SK-N-SH (cell line): ENCODE data around the gene CACNG3. TPM values are rescaled to one million over a fixed set of nuclear protein-coding genes. Genes with fewer than 3 reads are reported as not detected.

Source experiments
- CTCF ChIA-PET: fragments of 300-600, 350-600 bp; formaldehyde crosslinking; extraction: SDS; loops from one replicate; lab custom pipeline; 2021; lab: Yijun Ruan, JAX
- POLR2A ChIA-PET: fragments of 350-600 bp; sonication (Branson Sonifier 250); formaldehyde crosslinking; extraction: SDS; loops from one replicate; lab custom pipeline; 2020; ENCODE audit warnings: antibody characterized with exemption, inconsistent platforms; lab: Yijun Ruan, JAX
- DNase-seq: peaks from one replicate; pipeline ENCODE4 v3.0.0; 2012
- H2AFZ ChIP-seq: fragments of 200-600 bp; sonication (generic); 2 replicates; pipeline ENCODE4 v1.8.1; 2016; ENCODE audit warnings: antibody characterized with exemption, mild to moderate bottlenecking, low read depth
- H3F3A ChIP-seq: fragments of 200-600 bp; sonication (generic); replicated peaks from 2 replicates; pipeline ENCODE3; 2016; ENCODE audit warnings: antibody characterized with exemption, mild to moderate bottlenecking; ENCODE audit not compliant: insufficient read depth
- H3K27ac ChIP-seq, 2 experiments: fragments of 200-500 bp in 1 of 2; fragments of 200-600 bp in 1 of 2; sonication (Bioruptor generic) in 1 of 2; sonication (generic), shearing (Covaris generic) in 1 of 2; 2 replicates each; pipeline versions ENCODE4 v1.5.1 to v1.6.1; 2014 to 2016; ENCODE audit warnings: low read depth in 2 of 2, inconsistent platforms in 1 of 2, low read length in 1 of 2, mild to moderate bottlenecking in 1 of 2, mixed read lengths in 1 of 2
- H3K27me3 ChIP-seq: fragments of 200-600 bp; sonication (generic), shearing (Covaris generic); 2 replicates; pipeline ENCODE4 v1.6.1; 2016; ENCODE audit warnings: mixed run types; ENCODE audit not compliant: insufficient read depth
- H3K36me3 ChIP-seq, 2 experiments: fragments of 200-500 bp in 1 of 2; fragments of 200-600 bp in 1 of 2; sonication (Bioruptor generic) in 1 of 2; sonication (generic) in 1 of 2; replicated peaks in 1 of 2; 2 replicates each; pipeline versions ENCODE3 to v1.5.1; 2014 to 2016; ENCODE audit warnings: low read length in 1 of 2, mild to moderate bottlenecking in 1 of 2; ENCODE audit not compliant: insufficient read depth in 2 of 2, control insufficient read depth in 1 of 2
- H3K4me1 ChIP-seq, 2 experiments: fragments of 200-500 bp in 1 of 2; fragments of 200-600 bp in 1 of 2; sonication (Bioruptor generic) in 1 of 2; sonication (generic), shearing (Covaris generic) in 1 of 2; 2 replicates each; pipeline versions ENCODE4 v1.5.1 to v1.6.1; 2014 to 2016; ENCODE audit warnings: low read depth in 1 of 2, low read length in 1 of 2, mixed run types in 1 of 2; ENCODE audit not compliant: insufficient read depth in 2 of 2, control insufficient read depth in 1 of 2
- H3K4me2 ChIP-seq: fragments of 200-600 bp; sonication (generic), shearing (Covaris generic); 2 replicates; pipeline ENCODE4 v1.6.1; 2017; ENCODE audit warnings: mixed run types
- H3K4me3 ChIP-seq, 2 experiments: fragments of 200-500 bp in 1 of 2; fragments of 200-600 bp in 1 of 2; sonication (Bioruptor generic) in 1 of 2; sonication (generic), shearing (Covaris generic) in 1 of 2; 2 replicates each; pipeline versions ENCODE4 v1.5.1 to v1.8.1; 2014 to 2016; ENCODE audit warnings: low read depth in 2 of 2, inconsistent platforms in 1 of 2, low read length in 1 of 2, mild to moderate bottlenecking in 1 of 2, mixed read lengths in 1 of 2, moderate library complexity in 1 of 2
- H3K79me2 ChIP-seq: fragments of 200-600 bp; sonication (generic); 2 replicates; pipeline ENCODE4 v1.8.1; 2017; ENCODE audit warnings: mild to moderate bottlenecking; ENCODE audit not compliant: insufficient read depth
- H3K9ac ChIP-seq: fragments of 200-600 bp; sonication (generic); 2 replicates; pipeline ENCODE4 v1.6.1; 2017; ENCODE audit warnings: mixed run types
- H3K9me2 ChIP-seq: fragments of 200-600 bp; sonication (generic); 2 replicates; pipeline ENCODE4 v1.6.1; 2017; ENCODE audit warnings: mixed run types
- H3K9me3 ChIP-seq: fragments of 200-600 bp; sonication (generic); 2 replicates; pipeline ENCODE4 v1.6.1; 2017; ENCODE audit warnings: mixed run types, mild to moderate bottlenecking, moderate library complexity
- H4K20me1 ChIP-seq: fragments of 200-600 bp; sonication (generic); 2 replicates; pipeline ENCODE4 v1.6.1; 2017; ENCODE audit warnings: mild to moderate bottlenecking, mixed run types; ENCODE audit not compliant: insufficient read depth
- CHD2 ChIP-seq: fragments of 150-350 bp; IDR thresholded peaks from 2 replicates; pipeline ENCODE4 v1.6.1; 2018; ENCODE audit warnings: low read length; ENCODE audit not compliant: partially characterized antibody
- CTCF ChIP-seq: fragments of 200-600 bp; sonication (generic); IDR thresholded peaks from 2 replicates; pipeline ENCODE4 v1.6.1; 2017; ENCODE audit warnings: antibody characterized with exemption, mild to moderate bottlenecking, moderate library complexity
- ELF1 ChIP-seq: IDR thresholded peaks from 2 replicates; pipeline ENCODE4 v1.4.0; 2012
- EP300 ChIP-seq, 2 experiments: IDR thresholded peaks; 2 replicates each; pipeline versions ENCODE4 v1.4.0 to v1.6.1; 2012; ENCODE audit warnings: borderline replicate concordance in 1 of 2, low read depth in 1 of 2, low read length in 1 of 2
- EZH2phosphoT487 ChIP-seq: fragments of 200-600 bp; sonication (generic); IDR thresholded peaks from 2 replicates; pipeline ENCODE4 v1.6.1; 2017; ENCODE audit warnings: low read depth, mixed run types, mild to moderate bottlenecking, antibody characterized with exemption, moderate library complexity, borderline replicate concordance
- FOXJ3 ChIP-seq: sonication (generic); formaldehyde crosslinking; IDR thresholded peaks from 2 replicates; pipeline ENCODE4 v1.5.1; 2020; ENCODE audit warnings: mild to moderate bottlenecking, missing genetic modification reagents
- GATA2 ChIP-seq: sonication (generic); formaldehyde crosslinking; IDR thresholded peaks from 2 replicates; pipeline ENCODE4 v1.5.0; 2020; ENCODE audit warnings: mild to moderate bottlenecking, missing genetic modification reagents
- JUND ChIP-seq: IDR thresholded peaks from 2 replicates; pipeline ENCODE4 v1.4.0; 2012
- MEF2A ChIP-seq: IDR thresholded peaks from 2 replicates; pipeline ENCODE4 v1.4.0; 2012; ENCODE audit warnings: low read depth, borderline replicate concordance
- NRF1 ChIP-seq: IDR thresholded peaks from 2 replicates; pipeline ENCODE4 v1.6.1; 2012; ENCODE audit warnings: low read depth, mild to moderate bottlenecking, low read length
- RAD21 ChIP-seq: IDR thresholded peaks from 2 replicates; pipeline ENCODE4 v1.6.1; 2012; ENCODE audit warnings: mild to moderate bottlenecking, low read length
- RCOR1 ChIP-seq: fragments of 150-350 bp; IDR thresholded peaks from 2 replicates; pipeline ENCODE4 v1.6.1; 2017; ENCODE audit warnings: antibody characterized with exemption, low read length
- REST ChIP-seq: IDR thresholded peaks from 2 replicates; pipeline ENCODE4 v1.6.1; 2012; ENCODE audit warnings: mild to moderate bottlenecking, low read depth, low read length, moderate library complexity
- RFX5 ChIP-seq: IDR thresholded peaks from 2 replicates; pipeline ENCODE4 v1.6.1; 2012; ENCODE audit warnings: mild to moderate bottlenecking, improper control_type of control experiment, low read length
- RXRA ChIP-seq: IDR thresholded peaks from 2 replicates; pipeline ENCODE4 v1.4.0; 2012; ENCODE audit warnings: low read depth, mild to moderate bottlenecking, borderline replicate concordance
- SIN3A ChIP-seq: IDR thresholded peaks from 2 replicates; pipeline ENCODE4 v1.6.1; 2012; ENCODE audit warnings: low read depth, mild to moderate bottlenecking, low read length, moderate library complexity, borderline replicate concordance
- TCF12 ChIP-seq: IDR thresholded peaks from 2 replicates; pipeline ENCODE4 v1.4.0; 2012
- USF2 ChIP-seq: fragments of 150-350 bp; IDR thresholded peaks from 2 replicates; pipeline ENCODE4 v1.6.1; 2017; ENCODE audit warnings: antibody characterized with exemption, low read length, low read depth, borderline replicate concordance
- ZBTB33 ChIP-seq: IDR thresholded peaks from 2 replicates; pipeline ENCODE4 v1.4.0; 2012; ENCODE audit warnings: low read depth, borderline replicate concordance
- WGBS: methylation state at CpG from one replicate; pipeline ENCODE4 v1.1.6; 2017; ENCODE audit warnings: low lambda C conversion rate; 5-methylcytosine and 5-hydroxymethylcytosine counted together
- polyA plus RNA-seq, 3 experiments: library from polyadenylated mRNA; depleted of rRNA; stranded (reverse); fragments of >200 nt; gene quantifications; 2 replicates each; pipeline ENCODE4 v1.2.3, GENCODE V29; 2012
- TF ChIP-seq, protein P1 (sequence below): IDR thresholded peaks from 2 replicates; pipeline ENCODE4; 2012

Gene CACNG3
- polyA plus RNA-seq, 1 of the 3 experiments (the other 2 are of a cell fraction) = not detected

GRCh38 chr16:24349320-24349719 is 93.2 kb downstream of the CACNG3 start:
- Histone ChIP-seq H3F3A (no peaks in the 10 kb centered on the region), H3K9me3 (no peaks in the 10 kb centered on the region), H3K79me2 (no peaks in the 10 kb centered on the region), H3K9me2 (no peaks in the 10 kb centered on the region), H3K4me1 (no peaks in the 10 kb centered on the region), H2AFZ (no peak overlapping the region), H3K4me3 (no peak overlapping the region), H4K20me1 (no peaks in the 10 kb centered on the region), H3K9ac (no peak overlapping the region), H3K27ac (no peak overlapping the region), H3K36me3 (no peaks in the 10 kb centered on the region), H3K4me2 (no peak overlapping the region), H3K27me3 (no peaks in the 10 kb centered on the region)
- CTCF ChIA-PET = interaction anchor here (0.9 kb wide), 1 partner anchor 153 kb away, joined by 3 read pairs; no protein-coding TSS in a partner anchor
- no peak for TF ChIP-seq MEF2A
- DNase-seq = no peak
- WGBS = 19% methylated on average over 8 of the region's 8 CpGs
- POLR2A ChIA-PET = no interaction called here

DNA sequence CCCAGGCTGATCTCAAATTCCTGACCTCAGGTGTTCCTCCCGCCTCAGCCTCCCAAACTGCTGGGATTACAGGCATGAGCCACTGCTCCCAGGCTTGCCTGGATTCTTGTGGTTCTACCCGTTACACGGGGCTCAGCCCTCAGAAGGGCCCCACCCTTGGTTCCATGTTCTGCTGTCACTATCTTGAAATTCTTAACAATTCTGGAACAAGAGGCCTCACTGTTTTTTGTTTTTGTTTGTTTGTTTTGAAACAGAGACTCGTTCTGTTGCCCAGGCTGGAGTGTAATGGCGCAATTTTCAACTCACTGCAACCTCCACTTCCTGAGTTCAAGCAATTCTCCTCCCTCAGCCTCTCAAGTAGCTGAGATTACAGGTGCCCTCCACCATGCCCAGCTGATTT is 96.6 kb downstream of the CACNG3 start:
- TF ChIP-seq SIN3A (no peak), JUND (no peak), TCF12 (no peak), RFX5 (no peak), ELF1 (no peak), MEF2A (no peak), RCOR1 (no peak), EP300 (IDR thresholded peaks at IDR 0.05; ENCODE audit: borderline replicate concordance in 1 of 2, low read depth in 1 of 2, low read length in 1 of 2) (no peak), RAD21 (no peak), RXRA (no peak), EZH2phosphoT487 (no peak), NRF1 (no peak), ZBTB33 (no peak), FOXJ3 (CRISPR knock-in tag) (no peak), REST (no peak), GATA2 (CRISPR knock-in tag) (no peak), USF2 (no peak), CTCF (no peak), CHD2 (no peak)
- TF ChIP-seq, protein P1, sequence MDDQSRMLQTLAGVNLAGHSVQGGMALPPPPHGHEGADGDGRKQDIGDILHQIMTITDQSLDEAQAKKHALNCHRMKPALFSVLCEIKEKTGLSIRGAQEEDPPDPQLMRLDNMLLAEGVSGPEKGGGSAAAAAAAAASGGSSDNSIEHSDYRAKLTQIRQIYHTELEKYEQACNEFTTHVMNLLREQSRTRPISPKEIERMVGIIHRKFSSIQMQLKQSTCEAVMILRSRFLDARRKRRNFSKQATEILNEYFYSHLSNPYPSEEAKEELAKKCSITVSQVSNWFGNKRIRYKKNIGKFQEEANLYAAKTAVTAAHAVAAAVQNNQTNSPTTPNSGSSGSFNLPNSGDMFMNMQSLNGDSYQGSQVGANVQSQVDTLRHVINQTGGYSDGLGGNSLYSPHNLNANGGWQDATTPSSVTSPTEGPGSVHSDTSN = no peak

More for the DNA sequence above, 96.6 kb downstream of the CACNG3 start:
- Histone ChIP-seq H2AFZ (no peak overlapping the region), H3F3A (no peaks in the 10 kb centered on the region), H3K27me3 (no peaks in the 10 kb centered on the region), H3K9ac (no peak overlapping the region), H3K79me2 (no peaks in the 10 kb centered on the region), H3K9me2 (no peaks in the 10 kb centered on the region), H3K27ac (no peak overlapping the region), H4K20me1 (no peaks in the 10 kb centered on the region), H3K9me3 (no peaks in the 10 kb centered on the region), H3K4me3 (no peak overlapping the region), H3K4me1 (no peaks in the 10 kb centered on the region), H3K4me2 (no peak overlapping the region), H3K36me3 (no peaks in the 10 kb centered on the region)
- no peak for DNase-seq
- CTCF ChIA-PET = no interaction called here
- 8% methylated on average over 5 of the region's 5 CpGs for WGBS
- POLR2A ChIA-PET = no interaction called here
